ENCODE data around the gene MYBPC3. TPM values are rescaled to one million over a fixed set of nuclear protein-coding genes. Genes with fewer than 3 reads are reported as not detected.

The MYBPC3 gene
- 2,397 TPM for total RNA-seq
- long read RNA-seq, partial matches to known transcripts = 1,520 of 4,036 reads
- long read RNA-seq, other reads (novel, unspliced or antisense) = 2,516 of 4,036 reads

- peak; percentile 70 for ATAC-seq
- DNase-seq (ENCODE audit: missing footprints) = no peak
- intact Hi-C loops (cut with DNase I) = no loop called here
Observed at GRCh38 chr11:47352556-47352955, at the start of gene MYBPC3. MYBPC3 (minus strand) TSS chr11:47352702; CDS start chr11:47352647, 55 bp downstream.

- DNase-seq (ENCODE audit: missing footprints) = no peak
- peak; percentile 89 for ATAC-seq
- intact Hi-C loops (cut with DNase I) = no loop called here
Observed at GRCh38 chr11:47400768-47401279, 48.3 kb upstream of the MYBPC3 start.

GRCh38 chr11:47399860-47400767 is 47.6 kb upstream of the MYBPC3 start:
- DNase-seq (ENCODE audit: missing footprints) = no peak
- intact Hi-C loops (cut with DNase I) = no loop called here
- ATAC-seq = peak; percentile 72

GRCh38 chr11:47398551-47398950 is 46.0 kb upstream of the MYBPC3 start:
- DNase-seq (ENCODE audit: missing footprints) (no peak), ATAC-seq (no peak)
- intact Hi-C loops (cut with DNase I) = no loop called here

GRCh38 chr11:47398011-47398410 is 45.5 kb upstream of the MYBPC3 start:
- DNase-seq (ENCODE audit: missing footprints) (no peak), ATAC-seq (no peak)
- intact Hi-C loops (cut with DNase I) = no loop called here

GRCh38 chr11:47396049-47396320 is 43.5 kb upstream of the MYBPC3 start:
- DNase-seq (ENCODE audit: missing footprints) = no peak
- ATAC-seq = no peak
- intact Hi-C loops (cut with DNase I) = no loop called here

- intact Hi-C loops (cut with DNase I) = no loop called here
- no peak for ATAC-seq
- no peak for DNase-seq (ENCODE audit: missing footprints)
Observed at GRCh38 chr11:47395223-47396048, 42.9 kb upstream of the MYBPC3 start.

- DNase-seq (ENCODE audit: missing footprints) = peak; percentile 93
- peak; percentile 44 for ATAC-seq
- intact Hi-C loops (cut with DNase I) = no loop called here
Observed at GRCh38 chr11:47394322-47395222, 42.1 kb upstream of the MYBPC3 start.

GRCh38 chr11:47394050-47394321 is 41.5 kb upstream of the MYBPC3 start:
- peak; percentile 29 for ATAC-seq
- intact Hi-C loops (cut with DNase I) = no loop called here
- DNase-seq (ENCODE audit: missing footprints) = no peak

- ATAC-seq (peak; percentile 62), DNase-seq (ENCODE audit: missing footprints) (no peak)
- intact Hi-C loops (cut with DNase I) = no loop called here
Observed at GRCh38 chr11:47393163-47394049, 40.9 kb upstream of the MYBPC3 start.

- intact Hi-C loops (cut with DNase I) = no loop called here
- no peak for DNase-seq (ENCODE audit: missing footprints)
- no peak for ATAC-seq
Observed at GRCh38 chr11:47392546-47393162, 40.2 kb upstream of the MYBPC3 start.

GRCh38 chr11:47391711-47392432 is 39.4 kb upstream of the MYBPC3 start:
- intact Hi-C loops (cut with DNase I) = no loop called here
- DNase-seq (ENCODE audit: missing footprints) = no peak
- ATAC-seq = no peak

- no peak for ATAC-seq
- intact Hi-C loops (cut with DNase I) = no loop called here
- peak; percentile 82 for DNase-seq (ENCODE audit: missing footprints)
Observed at GRCh38 chr11:47391077-47391583, 38.6 kb upstream of the MYBPC3 start.

- DNase-seq (ENCODE audit: missing footprints) = no peak
- ATAC-seq = no peak
- intact Hi-C loops (cut with DNase I) = no loop called here
Observed at GRCh38 chr11:47390422-47390760, 37.9 kb upstream of the MYBPC3 start.

- intact Hi-C loops (cut with DNase I) = loop anchor here (10.0 kb wide), 1 partner anchor 455 kb away; the partner anchor contains the start of gene NUP160
- DNase-seq (ENCODE audit: missing footprints) (peak; percentile 81), ATAC-seq (no peak)
Observed at GRCh38 chr11:47389577-47390421, 37.3 kb upstream of the MYBPC3 start.

Data from Right ventricle myocardium inferior (tissue), 1 donor.